Cardiac fibroblast (primary cell): ENCODE measurements around the gene THAP6.

Experiments used
- DNase-seq, 2 donors: peaks; one replicate each; pipeline versions ENCODE4 v3.0.0 to v3.0.0-alpha.2; 2010; ENCODE audit warnings: low read depth in 2 of 2
- H3K4me3 ChIP-seq, 2 donors: replicated peaks in 1 of 2; 1 replicate in 1 of 2; 2 replicates in 1 of 2; pipeline ENCODE4 v1.5.1; 2011; ENCODE audit warnings: low read depth in 2 of 2, low read length in 2 of 2, mild to moderate bottlenecking in 2 of 2, moderate library complexity in 1 of 2
- CTCF ChIP-seq: IDR thresholded peaks from one replicate; pipeline ENCODE4 v1.5.1; 2011; ENCODE audit warnings: low read depth, mild to moderate bottlenecking, low read length, inconsistent platforms

THAP6 gene

GRCh38 chr4:75514131-75514948 lies at the start of gene THAP6, which contains the start of gene RCHY1:
THAP6 (plus strand) TSS chr4:75514473; CDS start chr4:75515453, 980 bp downstream.
RCHY1 (minus strand) TSS chr4:75514403; CDS start chr4:75514286, 117 bp downstream.
- peak within 1 kb of the TSS; percentile 85 to 94 for H3K4me3 ChIP-seq
- peak; percentile 96 for DNase-seq
- no peak for TF ChIP-seq CTCF

- TF ChIP-seq CTCF: no peak
- H3K4me3 ChIP-seq: no peak overlapping the region
- DNase-seq: no peak
Observed at GRCh38 chr4:75469896-75470295, 44.4 kb upstream of the THAP6 start.

DNA sequence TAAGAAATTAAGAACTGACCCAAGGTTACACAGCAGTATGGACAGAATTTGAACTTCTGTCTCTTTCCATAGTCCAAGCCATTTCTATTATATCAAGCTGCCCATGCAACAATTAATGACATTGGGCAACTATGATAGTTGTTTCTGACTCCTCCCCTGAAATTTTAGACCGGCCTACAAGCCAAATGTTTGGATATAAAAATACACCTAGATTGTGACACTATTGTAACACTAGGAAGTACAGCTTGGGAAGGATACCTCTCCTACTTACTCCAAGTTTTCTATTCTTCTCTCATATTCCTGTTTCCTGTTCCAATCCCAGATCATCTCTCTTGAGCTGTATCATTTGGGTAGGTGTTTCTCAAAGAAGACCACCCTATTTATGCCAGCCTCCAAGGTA lies 43.5 kb upstream of the THAP6 start:
- no peak for DNase-seq
- no peak for TF ChIP-seq CTCF
- H3K4me3 ChIP-seq: no peak overlapping the region

- TF ChIP-seq CTCF: no peak
- peak; percentile 31 to 79 for DNase-seq
- no peak overlapping the region for H3K4me3 ChIP-seq
Observed at GRCh38 chr4:75477201-75477600, 37.1 kb upstream of the THAP6 start.

DNA sequence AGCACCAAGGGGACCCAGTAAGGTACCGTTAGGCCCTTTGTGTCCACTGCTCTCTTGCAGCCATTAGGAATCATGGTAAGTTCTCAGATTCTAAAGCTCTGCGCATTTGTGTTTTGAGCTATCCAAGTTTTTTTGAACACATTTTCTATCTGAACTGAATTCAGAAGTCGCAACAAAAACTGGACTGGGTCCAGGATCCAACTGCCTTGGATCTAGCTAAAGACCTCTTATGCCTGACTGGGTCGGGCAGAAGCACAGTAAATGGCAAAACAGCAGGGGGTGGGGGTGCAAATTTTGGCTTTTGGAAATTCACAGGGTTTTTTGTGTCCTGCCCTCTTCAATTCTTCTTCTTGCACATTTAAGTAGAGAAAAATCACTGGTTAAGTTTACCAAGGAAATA lies 30.1 kb upstream of the THAP6 start:
- no peak overlapping the region for H3K4me3 ChIP-seq
- TF ChIP-seq CTCF: no peak

GRCh38 chr4:75490155-75490554 lies 24.1 kb upstream of the THAP6 start:
- DNase-seq: peak; percentile 57 to 62
- TF ChIP-seq CTCF: peak; percentile 4
- H3K4me3 ChIP-seq: no peak overlapping the region

More for the DNA sequence above, 30.1 kb upstream of the THAP6 start:
- DNase-seq: no peak
